ENCODE results near the gene P2RX1.

P2RX1 gene

GRCh38 chr17:3890082-3890877 lies 26.0 kb downstream of the P2RX1 start:
- in situ Hi-C loops (cut with HindIII; ENCODE audit: low sequenced_read_pairs), result no loop called here

- in situ Hi-C loops (cut with HindIII; ENCODE audit: low sequenced_read_pairs), result no loop called here
These were observed 26.8 kb downstream of the P2RX1 start for GRCh38 chr17:3889325-3890012.

- in situ Hi-C loops (cut with HindIII; ENCODE audit: low sequenced_read_pairs), result no loop called here
These were observed 27.7 kb downstream of the P2RX1 start for GRCh38 chr17:3888343-3889171.

- in situ Hi-C loops (cut with HindIII; ENCODE audit: low sequenced_read_pairs), result no loop called here
These were observed 28.5 kb downstream of the P2RX1 start for GRCh38 chr17:3887804-3888203.

GRCh38 chr17:3887394-3887793 lies 28.9 kb downstream of the P2RX1 start:
- in situ Hi-C loops (cut with HindIII; ENCODE audit: low sequenced_read_pairs), result no loop called here

GRCh38 chr17:3886776-3887175 lies 29.5 kb downstream of the P2RX1 start:
- in situ Hi-C loops (cut with HindIII; ENCODE audit: low sequenced_read_pairs), result no loop called here

- in situ Hi-C loops (cut with HindIII; ENCODE audit: low sequenced_read_pairs), result no loop called here
These were observed 30.3 kb downstream of the P2RX1 start for GRCh38 chr17:3885970-3886369.

- in situ Hi-C loops (cut with HindIII; ENCODE audit: low sequenced_read_pairs), result no loop called here
These were observed 31.0 kb downstream of the P2RX1 start for GRCh38 chr17:3885271-3885670.

- in situ Hi-C loops (cut with HindIII; ENCODE audit: low sequenced_read_pairs), result no loop called here
These were observed 32.1 kb downstream of the P2RX1 start for GRCh38 chr17:3884188-3884587.

GRCh38 chr17:3882276-3882675 lies 34.0 kb downstream of the P2RX1 start:
- in situ Hi-C loops (cut with HindIII; ENCODE audit: low sequenced_read_pairs), result no loop called here

GRCh38 chr17:3880983-3881382 lies 35.3 kb downstream of the P2RX1 start:
- in situ Hi-C loops (cut with HindIII; ENCODE audit: low sequenced_read_pairs), result no loop called here

GRCh38 chr17:3879591-3880417 lies 36.5 kb downstream of the P2RX1 start:
- in situ Hi-C loops (cut with HindIII; ENCODE audit: low sequenced_read_pairs), result no loop called here

GRCh38 chr17:3879186-3879585 lies 37.1 kb downstream of the P2RX1 start:
- in situ Hi-C loops (cut with HindIII; ENCODE audit: low sequenced_read_pairs), result no loop called here

GRCh38 chr17:3877220-3877619 lies 39.0 kb downstream of the P2RX1 start:
- in situ Hi-C loops (cut with HindIII; ENCODE audit: low sequenced_read_pairs), result no loop called here

GRCh38 chr17:3875317-3875716 lies 40.9 kb downstream of the P2RX1 start:
- in situ Hi-C loops (cut with HindIII; ENCODE audit: low sequenced_read_pairs), result no loop called here

GRCh38 chr17:3873862-3874261 lies 42.4 kb downstream of the P2RX1 start:
- in situ Hi-C loops (cut with HindIII; ENCODE audit: low sequenced_read_pairs), result no loop called here

- in situ Hi-C loops (cut with HindIII; ENCODE audit: low sequenced_read_pairs), result no loop called here
These were observed 45.4 kb downstream of the P2RX1 start for GRCh38 chr17:3870871-3871306.

- in situ Hi-C loops (cut with HindIII; ENCODE audit: low sequenced_read_pairs), result no loop called here
These were observed 48.7 kb downstream of the P2RX1 start for GRCh38 chr17:3867606-3868005.

- in situ Hi-C loops (cut with HindIII; ENCODE audit: low sequenced_read_pairs), result no loop called here
These were observed 49.2 kb downstream of the P2RX1 start for GRCh38 chr17:3867106-3867505.

- in situ Hi-C loops (cut with HindIII; ENCODE audit: low sequenced_read_pairs), result no loop called here
These were observed 50.0 kb downstream of the P2RX1 start for GRCh38 chr17:3866276-3866675.

- in situ Hi-C loops (cut with HindIII; ENCODE audit: low sequenced_read_pairs), result no loop called here
These were observed 51.1 kb downstream of the P2RX1 start for GRCh38 chr17:3865176-3865575.

All from endothelial cell of hepatic sinusoid (primary cell).